GM12892 (cell line): ENCODE results near the gene SYT15B.
"Not testable (repeated sequence)": the region's sequence is repeated elsewhere in the genome, so short reads cannot be mapped to it uniquely, and the experiment has no call there.

Experiments used
- POLR2A ChIP-seq: IDR thresholded peaks from 2 replicates; pipeline ENCODE4 v1.6.1; 2011; ENCODE audit warnings: low read depth, low read length, control low read depth
- POLR2AphosphoS5 ChIP-seq: IDR thresholded peaks from 2 replicates; pipeline ENCODE4 v1.6.1; 2011; ENCODE audit warnings: low read depth, low read length, control low read depth
- TAF1 ChIP-seq: IDR thresholded peaks from 2 replicates; pipeline ENCODE4 v1.6.1; 2011; ENCODE audit warnings: low read depth, mild to moderate bottlenecking, control low read depth, low read length, borderline replicate concordance

- TF ChIP-seq POLR2A, POLR2AphosphoS5, TAF1: not testable (repeated sequence)
Observed at GRCh38 chr10:47724119-47724518, 39.3 kb downstream of the SYT15B start.
